GM19238 (cell line): ENCODE results near the gene KIAA1217.
"Not testable (repeated sequence)": the region's sequence is repeated elsewhere in the genome, so short reads cannot be mapped to it uniquely, and the experiment has no call there.

Experiments used
- DNase-seq: peaks from one replicate; pipeline ENCODE4 v3.0.0; 2011; ENCODE audit warnings: low spot score; ENCODE audit not compliant: insufficient read length

The KIAA1217 gene

GRCh38 chr10:24334279-24334939, 125.5 kb downstream of the KIAA1217 start:
- no peak for DNase-seq

GRCh38 chr10:24337723-24338122, 128.8 kb downstream of the KIAA1217 start:
- not testable (repeated sequence) for DNase-seq

- DNase-seq, result no peak
Observed at GRCh38 chr10:24339387-24339786, 130.4 kb downstream of the KIAA1217 start.

- DNase-seq, result no peak
Observed at GRCh38 chr10:24340446-24340845, 131.5 kb downstream of the KIAA1217 start.

GRCh38 chr10:24340883-24341282, 131.9 kb downstream of the KIAA1217 start:
- DNase-seq, result no peak

GRCh38 chr10:24341371-24341770, 132.4 kb downstream of the KIAA1217 start:
- DNase-seq, result no peak

- no peak for DNase-seq
Observed at GRCh38 chr10:24341897-24342296, 133.0 kb downstream of the KIAA1217 start.

- DNase-seq, result no peak
Observed at GRCh38 chr10:24343686-24344085, 134.7 kb downstream of the KIAA1217 start.

GRCh38 chr10:24344279-24344678, 135.3 kb downstream of the KIAA1217 start:
- DNase-seq, result no peak

GRCh38 chr10:24344695-24345463, 135.9 kb downstream of the KIAA1217 start:
- no peak for DNase-seq

GRCh38 chr10:24346877-24347519, 138.1 kb downstream of the KIAA1217 start:
- DNase-seq, result no peak

- DNase-seq, result no peak
Observed at GRCh38 chr10:24349379-24350001, 140.6 kb downstream of the KIAA1217 start.

- no peak for DNase-seq
Observed at GRCh38 chr10:24350070-24350921, 141.4 kb downstream of the KIAA1217 start.

GRCh38 chr10:24350922-24351225, 141.9 kb downstream of the KIAA1217 start:
- DNase-seq, result not testable (repeated sequence)

- no peak for DNase-seq
Observed at GRCh38 chr10:24351961-24352360, 143.0 kb downstream of the KIAA1217 start.

- DNase-seq, result no peak
Observed at GRCh38 chr10:24352399-24352798, 143.5 kb downstream of the KIAA1217 start.

GRCh38 chr10:24353319-24353718, 144.4 kb downstream of the KIAA1217 start:
- no peak for DNase-seq

GRCh38 chr10:24355056-24355688, 146.2 kb downstream of the KIAA1217 start:
- no peak for DNase-seq

GRCh38 chr10:24357344-24358004, 148.5 kb downstream of the KIAA1217 start:
- no peak for DNase-seq

GRCh38 chr10:24358022-24358421, 149.1 kb downstream of the KIAA1217 start:
- no peak for DNase-seq
